ENCODE measurements around the gene KRTAP2-4. TPM values are rescaled to one million over a fixed set of nuclear protein-coding genes. Genes with fewer than 3 reads are reported as not detected.
"Not testable (repeated sequence)": the region's sequence is repeated elsewhere in the genome, so short reads cannot be mapped to it uniquely, and the experiment has no call there.

The KRTAP2-4 gene
- total RNA-seq, 1 experiment from 2014 or later, result not detected

DNA sequence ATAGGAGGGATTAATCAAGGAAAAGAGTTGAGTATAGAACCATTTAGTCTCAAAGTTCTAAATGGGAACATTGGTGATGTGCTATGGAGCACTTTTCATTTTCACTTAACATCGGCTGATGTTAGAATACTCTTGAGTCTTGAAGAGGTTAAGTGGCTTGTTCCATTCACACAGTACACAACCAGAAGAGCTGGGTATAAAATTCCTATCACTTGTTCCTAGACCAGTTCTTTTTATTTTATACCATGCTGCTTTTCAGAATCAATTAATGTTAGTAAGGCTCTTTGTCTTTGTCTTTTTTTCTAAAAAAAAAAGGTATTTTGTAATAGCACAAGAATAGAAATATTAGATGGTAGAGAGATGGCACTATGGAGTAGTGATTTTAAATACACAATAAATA, 22.7 kb downstream of the KRTAP2-4 start:
- H3K14ac ChIP-seq (ENCODE audit: insufficient read depth, low read length), result no peak overlapping the region
- no peak overlapping the region for H3K4me2 ChIP-seq (ENCODE audit: insufficient read depth, insufficient read length, low read length)
- no peak overlapping the region for H3K4me3 Mint-ChIP-seq
- no CpG with 5 or more reads among the region's 1 CpG for WGBS (ENCODE audit: extremely low coverage, insufficient read length, low lambda C conversion rate)
- H3K79me1 ChIP-seq (ENCODE audit: insufficient read depth, low read depth, low read length, poor library complexity, severe bottlenecking), result no peaks in the 10 kb centered on the region
- H2BK120ac ChIP-seq (ENCODE audit: low read depth, low read length, poor library complexity, severe bottlenecking), result no peak overlapping the region
- no peaks in the 10 kb centered on the region for H3K27me3 ChIP-seq (ENCODE audit: insufficient read depth, low read length)
- no peaks in the 10 kb centered on the region for H4K20me1 ChIP-seq (ENCODE audit: control insufficient read depth, insufficient read depth, insufficient read length)
- no peaks in the 10 kb centered on the region for H3K27me3 Mint-ChIP-seq (ENCODE audit: low read depth)
- H3K79me2 ChIP-seq (ENCODE audit: insufficient read depth, low read length), result no peaks in the 10 kb centered on the region
- no peak overlapping the region for H3K56ac ChIP-seq (ENCODE audit: insufficient read length, low read depth, low read length)
- H4K91ac ChIP-seq (ENCODE audit: insufficient read length, low read depth, low read length), result no peak overlapping the region
- H2BK15ac ChIP-seq (ENCODE audit: low read depth, low read length), result no peak overlapping the region
- H3T11ph ChIP-seq (ENCODE audit: low read length), result no peak overlapping the region
- H3K9me3 ChIP-seq (ENCODE audit: control insufficient read depth, low read depth, low read length), result no peaks in the 10 kb centered on the region
- no peaks in the 10 kb centered on the region; a peak in 2 of 5 replicates for H3K9me3 Mint-ChIP-seq
- no peak overlapping the region for H2BK20ac ChIP-seq (ENCODE audit: low read depth, low read length, poor library complexity, severe bottlenecking)
- H3K23me2 ChIP-seq (ENCODE audit: insufficient read length, low read depth, low read length, poor library complexity, severe bottlenecking), result no peaks in the 10 kb centered on the region
- no peak overlapping the region for H3K9ac ChIP-seq (ENCODE audit: extremely low read depth, insufficient read length, low read length)
- H4K8ac ChIP-seq (replicated peaks; ENCODE audit: insufficient read length, low read depth, low read length), result no peak overlapping the region
- no peak overlapping the region for H3K18ac ChIP-seq (ENCODE audit: insufficient read length, low read depth, low read length)
- no peak overlapping the region for H2AK5ac ChIP-seq (ENCODE audit: insufficient read length, low read length)
- H3K27ac ChIP-seq (ENCODE audit: insufficient read length, low read depth, low read length), result no peak overlapping the region
- no peak overlapping the region for H2BK5ac ChIP-seq (ENCODE audit: insufficient read length, low read length)
- no peak overlapping the region for H3K4ac ChIP-seq (ENCODE audit: low read depth, low read length)
- H3K27ac Mint-ChIP-seq, result no peak overlapping the region
- H3K23ac ChIP-seq (ENCODE audit: insufficient read length, low read depth, low read length), result no peak overlapping the region
- peaks cover 23 to 26% of the 10 kb centered on the region in 2 experiments for H3K4me1 Mint-ChIP-seq
- H3K4me1 ChIP-seq (ENCODE audit: insufficient read depth, low read length), result no peaks in the 10 kb centered on the region; the same call in 1 of the 2 replicates
- H3K36me3 Mint-ChIP-seq (ENCODE audit: insufficient read depth in 1 of 3, low read depth in 3 of 3), result no peaks in the 10 kb centered on the region; a peak in 1 of 7 replicates
- H2AFZ ChIP-seq (ENCODE audit: low read length), result no peak overlapping the region
- no peak for DNase-seq
- no peak overlapping the region for H4K5ac ChIP-seq (ENCODE audit: insufficient read length, low read depth, low read length)
- TF ChIP-seq, protein P1, sequence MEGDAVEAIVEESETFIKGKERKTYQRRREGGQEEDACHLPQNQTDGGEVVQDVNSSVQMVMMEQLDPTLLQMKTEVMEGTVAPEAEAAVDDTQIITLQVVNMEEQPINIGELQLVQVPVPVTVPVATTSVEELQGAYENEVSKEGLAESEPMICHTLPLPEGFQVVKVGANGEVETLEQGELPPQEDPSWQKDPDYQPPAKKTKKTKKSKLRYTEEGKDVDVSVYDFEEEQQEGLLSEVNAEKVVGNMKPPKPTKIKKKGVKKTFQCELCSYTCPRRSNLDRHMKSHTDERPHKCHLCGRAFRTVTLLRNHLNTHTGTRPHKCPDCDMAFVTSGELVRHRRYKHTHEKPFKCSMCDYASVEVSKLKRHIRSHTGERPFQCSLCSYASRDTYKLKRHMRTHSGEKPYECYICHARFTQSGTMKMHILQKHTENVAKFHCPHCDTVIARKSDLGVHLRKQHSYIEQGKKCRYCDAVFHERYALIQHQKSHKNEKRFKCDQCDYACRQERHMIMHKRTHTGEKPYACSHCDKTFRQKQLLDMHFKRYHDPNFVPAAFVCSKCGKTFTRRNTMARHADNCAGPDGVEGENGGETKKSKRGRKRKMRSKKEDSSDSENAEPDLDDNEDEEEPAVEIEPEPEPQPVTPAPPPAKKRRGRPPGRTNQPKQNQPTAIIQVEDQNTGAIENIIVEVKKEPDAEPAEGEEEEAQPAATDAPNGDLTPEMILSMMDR (conservative IDR thresholded peaks at IDR 0.05), result no peak
- no peak overlapping the region for H2BK12ac ChIP-seq (ENCODE audit: insufficient read length, low read depth, low read length)

DNA sequence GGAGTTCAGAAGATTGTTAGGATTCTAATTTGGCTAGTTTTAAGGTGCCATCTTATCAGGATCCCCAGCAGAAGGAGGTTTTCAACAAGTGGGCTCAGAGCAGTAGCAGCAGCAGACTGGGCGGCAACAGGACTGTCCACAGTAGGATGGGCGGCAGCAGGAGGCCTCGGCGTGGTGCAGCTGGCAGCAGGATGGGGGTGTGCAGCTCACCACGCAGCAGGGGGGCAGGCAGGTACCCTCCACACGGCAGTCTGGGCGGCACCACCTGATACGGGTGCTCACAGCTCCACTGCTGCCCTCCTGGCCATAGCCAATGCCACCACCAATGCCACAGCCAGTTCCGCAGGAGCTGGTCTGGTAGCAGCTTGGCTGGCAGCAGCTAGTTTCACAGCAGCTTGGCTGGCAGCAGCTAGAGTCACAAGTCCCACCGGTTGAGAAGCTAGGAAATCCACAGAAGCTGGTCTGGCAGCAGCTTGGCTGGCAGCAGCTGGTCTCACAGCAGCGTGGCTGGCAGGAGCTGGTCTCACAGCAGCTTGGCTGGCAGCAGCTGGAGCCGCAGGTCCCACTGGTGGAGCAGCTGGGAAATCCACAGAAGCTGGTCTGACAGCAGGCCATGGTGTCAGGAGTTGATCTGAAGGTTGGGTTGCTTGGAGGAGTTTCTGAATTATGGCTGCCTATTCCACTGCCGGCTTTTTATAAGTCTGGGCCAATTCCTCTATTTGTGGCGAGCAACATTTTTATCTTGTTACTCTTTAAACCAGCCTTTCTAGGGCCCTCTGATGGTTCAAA, 24.7 kb downstream of the KRTAP2-4 start, which contains the start of gene KRTAP1-1:
Gene KRTAP1-1 (minus strand): TSS at position 668 of the 789 bp plus-strand sequence. CDS start 53 bp downstream, at position 615.
- H3K27me3 ChIP-seq (ENCODE audit: insufficient read depth, low read length); H3K79me1 ChIP-seq (ENCODE audit: insufficient read depth, low read depth, low read length, poor library complexity, severe bottlenecking); H3K9me3 ChIP-seq (ENCODE audit: control insufficient read depth, low read depth, low read length); H4K20me1 ChIP-seq (ENCODE audit: control insufficient read depth, insufficient read depth, insufficient read length); H2BK5ac ChIP-seq (ENCODE audit: insufficient read length, low read length); H3K27me3 Mint-ChIP-seq (ENCODE audit: low read depth); H2AFZ ChIP-seq (ENCODE audit: low read length); H3K36me3 Mint-ChIP-seq (ENCODE audit: insufficient read depth in 1 of 3, low read depth in 3 of 3); H2BK12ac ChIP-seq (ENCODE audit: insufficient read length, low read depth, low read length); H3K27ac ChIP-seq (ENCODE audit: insufficient read length, low read depth, low read length); H3K4me3 Mint-ChIP-seq; H3K23me2 ChIP-seq (ENCODE audit: insufficient read length, low read depth, low read length, poor library complexity, severe bottlenecking); H4K5ac ChIP-seq (ENCODE audit: insufficient read length, low read depth, low read length); H2BK20ac ChIP-seq (ENCODE audit: low read depth, low read length, poor library complexity, severe bottlenecking); H2AK5ac ChIP-seq (ENCODE audit: insufficient read length, low read length); DNase-seq; H3K4me1 ChIP-seq (ENCODE audit: insufficient read depth, low read length); H3K79me2 ChIP-seq (ENCODE audit: insufficient read depth, low read length); H3K56ac ChIP-seq (ENCODE audit: insufficient read length, low read depth, low read length); H3K18ac ChIP-seq (ENCODE audit: insufficient read length, low read depth, low read length); H2BK120ac ChIP-seq (ENCODE audit: low read depth, low read length, poor library complexity, severe bottlenecking); H3K9ac ChIP-seq (ENCODE audit: extremely low read depth, insufficient read length, low read length); H3K4me2 ChIP-seq (ENCODE audit: insufficient read depth, insufficient read length, low read length); H3T11ph ChIP-seq (ENCODE audit: low read length); H4K91ac ChIP-seq (ENCODE audit: insufficient read length, low read depth, low read length); H3K27ac Mint-ChIP-seq; H4K8ac ChIP-seq (replicated peaks; ENCODE audit: insufficient read length, low read depth, low read length); H3K23ac ChIP-seq (ENCODE audit: insufficient read length, low read depth, low read length); H2BK15ac ChIP-seq (ENCODE audit: low read depth, low read length); H3K4ac ChIP-seq (ENCODE audit: low read depth, low read length); H3K9me3 Mint-ChIP-seq: not testable (repeated sequence)
- H3K14ac ChIP-seq (ENCODE audit: insufficient read depth, low read length), result 0 out of 2 replicates have a peak within 1 kb of the TSS, but pooled peaks have one; percentile 71
- WGBS (ENCODE audit: extremely low coverage, insufficient read length, low lambda C conversion rate), result no CpG with 5 or more reads among the region's 14 CpGs
- peaks cover 33 to 34% of the 10 kb centered on the region in 2 experiments for H3K4me1 Mint-ChIP-seq
